Measurements from ENCODE around the gene AFF4. TPM values are rescaled to one million over a fixed set of nuclear protein-coding genes. Genes with fewer than 3 reads are reported as not detected.

Gene AFF4
- total and polyA plus RNA-seq, 10 of the 15 experiments (the other 5 are each of a cell fraction or from before 2014, with no cell fraction given) = 1.1 to 20.2 (median 10.4) TPM

- DNase-seq (ENCODE audit: low read depth, low spot score) = no peak
- no peaks in the 10 kb centered on the region for H4K20me1 ChIP-seq (ENCODE audit: control insufficient read depth, insufficient read depth)
- peaks cover 0 to 1% of the 10 kb centered on the region in 2 experiments; a peak in 2 of 4 replicates for H3K27me3 ChIP-seq (replicated peaks in 1 of 2; ENCODE audit: control insufficient read depth in 2 of 2, insufficient read depth in 2 of 2, low read length in 1 of 2)
- H3K9ac ChIP-seq (ENCODE audit: control insufficient read depth, insufficient read depth, low read length) = no peak overlapping the region
- POLR2A ChIA-PET = interaction anchor here (0.8 to 1.1 kb wide), 4 partner anchors 26 to 273 kb away, joined by 3 read pairs; no protein-coding TSS in a partner anchor
- peak overlapping the region; percentile 94 for H2AFZ ChIP-seq (ENCODE audit: control insufficient read depth, low read depth, low read length)
- FAIRE-seq = no peak
- in situ Hi-C loops (cut with MboI) (no loop called here), intact Hi-C loops (cut with micrococcal nuclease; ENCODE audit: unreplicated experiment) (loop anchor here (2.0 kb wide), 1 partner anchor 36 kb away; the partner anchor contains the start of genes GDF9 and UQCRQ)
- RAD21 ChIA-PET (ENCODE audit: unreplicated experiment) = interaction anchor here (1.8 kb wide), 1 partner anchor 52 kb away, joined by 5 read pairs; no protein-coding TSS in a partner anchor
- no TSS peak for BruUV-seq (replicated peaks)
- CTCF ChIA-PET = interaction anchor here (0.7 to 6.0 kb wide), 7 partner anchors 11 to 405 kb away, joined by 3 to 46 read pairs (median 6); partner anchors contain the start of genes GDF9 and UQCRQ
- no peak overlapping the region; the same call in 1 of the 2 replicates for H3K4me2 ChIP-seq (ENCODE audit: control insufficient read depth, insufficient read depth)
- H3K9me3 ChIP-seq (replicated peaks; ENCODE audit: control insufficient read depth, insufficient read depth, low read length) = no peaks in the 10 kb centered on the region
- no peaks in the 10 kb centered on the region for H3K36me3 ChIP-seq (ENCODE audit: control insufficient read depth in 2 of 2, insufficient read depth in 2 of 2, low read length in 1 of 2)
- H3K27ac ChIP-seq (ENCODE audit: control insufficient read depth, insufficient read depth) = no peak overlapping the region
- 87% methylated on average over 13 of the region's 15 CpGs for WGBS (ENCODE audit: insufficient coverage, insufficient replicate concordance, low lambda C conversion rate, missing lambda C conversion rate)
- no peaks in the 10 kb centered on the region for H3K79me2 ChIP-seq (ENCODE audit: control insufficient read depth, insufficient read depth, low read length)
- SMC1A ChIA-PET (ENCODE audit: uncharacterized antibody, unreplicated experiment) = interaction anchor here (0.7 kb wide), 1 partner anchor 274 kb away, joined by 3 read pairs; no protein-coding TSS in a partner anchor
- ATAC-seq = no peak
- no peaks in the 10 kb centered on the region; the same call in 1 of the 2 replicates for H3K4me1 ChIP-seq (ENCODE audit: control insufficient read depth, insufficient read depth, low read length)
- peak overlapping the region; percentile 59 for H3K4me3 ChIP-seq
- TF ChIP-seq RB1 (IDR thresholded peaks at IDR 0.05; ENCODE audit: borderline replicate concordance) (no peak), SKIL (IDR thresholded peaks at IDR 0.05; ENCODE audit: low read depth, poor library complexity, severe bottlenecking) (no peak), MEF2A (IDR thresholded peaks at IDR 0.05; ENCODE audit: insufficient read depth, low read depth, low read length) (no peak), SPI1 (IDR thresholded peaks at IDR 0.05; ENCODE audit: borderline replicate concordance, insufficient read depth, low read depth, low read length) (no peak), BCLAF1 (IDR thresholded peaks at IDR 0.05) (no peak), EP300 (IDR thresholded peaks at IDR 0.05; ENCODE audit: borderline replicate concordance in 1 of 2, control insufficient read depth in 1 of 2, low read depth in 2 of 2, low read length in 2 of 2) (no peak), WRNIP1 (IDR thresholded peaks at IDR 0.05; ENCODE audit: borderline replicate concordance, low read depth, low read length) (no peak), NRF1 (conservative IDR thresholded peaks at IDR 0.05; ENCODE audit: low read depth, low read length) (no peak), IKZF2 (IDR thresholded peaks at IDR 0.05) (no peak)
- TF ChIP-seq, protein P1, sequence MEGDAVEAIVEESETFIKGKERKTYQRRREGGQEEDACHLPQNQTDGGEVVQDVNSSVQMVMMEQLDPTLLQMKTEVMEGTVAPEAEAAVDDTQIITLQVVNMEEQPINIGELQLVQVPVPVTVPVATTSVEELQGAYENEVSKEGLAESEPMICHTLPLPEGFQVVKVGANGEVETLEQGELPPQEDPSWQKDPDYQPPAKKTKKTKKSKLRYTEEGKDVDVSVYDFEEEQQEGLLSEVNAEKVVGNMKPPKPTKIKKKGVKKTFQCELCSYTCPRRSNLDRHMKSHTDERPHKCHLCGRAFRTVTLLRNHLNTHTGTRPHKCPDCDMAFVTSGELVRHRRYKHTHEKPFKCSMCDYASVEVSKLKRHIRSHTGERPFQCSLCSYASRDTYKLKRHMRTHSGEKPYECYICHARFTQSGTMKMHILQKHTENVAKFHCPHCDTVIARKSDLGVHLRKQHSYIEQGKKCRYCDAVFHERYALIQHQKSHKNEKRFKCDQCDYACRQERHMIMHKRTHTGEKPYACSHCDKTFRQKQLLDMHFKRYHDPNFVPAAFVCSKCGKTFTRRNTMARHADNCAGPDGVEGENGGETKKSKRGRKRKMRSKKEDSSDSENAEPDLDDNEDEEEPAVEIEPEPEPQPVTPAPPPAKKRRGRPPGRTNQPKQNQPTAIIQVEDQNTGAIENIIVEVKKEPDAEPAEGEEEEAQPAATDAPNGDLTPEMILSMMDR (IDR thresholded peaks at IDR 0.05 in 2 of 3, conservative IDR thresholded peaks at IDR 0.05 in 1 of 3; ENCODE audit: control insufficient read depth in 2 of 3, extremely low read depth in 1 of 3, insufficient read depth in 1 of 3, low read depth in 3 of 3, low read length in 3 of 3) = no peak
Measured at GRCh38 chr5:132831095-132831860, 132.2 kb downstream of the AFF4 start.
